ENCODE results near the gene UGT3A2. TPM values are rescaled to one million over a fixed set of nuclear protein-coding genes. Genes with fewer than 3 reads are reported as not detected.
"Not testable (repeated sequence)": the region's sequence is repeated elsewhere in the genome, so short reads cannot be mapped to it uniquely, and the experiment has no call there.

The UGT3A2 gene
- total RNA-seq, 2 donors from 2014 or later: not detected

DNA sequence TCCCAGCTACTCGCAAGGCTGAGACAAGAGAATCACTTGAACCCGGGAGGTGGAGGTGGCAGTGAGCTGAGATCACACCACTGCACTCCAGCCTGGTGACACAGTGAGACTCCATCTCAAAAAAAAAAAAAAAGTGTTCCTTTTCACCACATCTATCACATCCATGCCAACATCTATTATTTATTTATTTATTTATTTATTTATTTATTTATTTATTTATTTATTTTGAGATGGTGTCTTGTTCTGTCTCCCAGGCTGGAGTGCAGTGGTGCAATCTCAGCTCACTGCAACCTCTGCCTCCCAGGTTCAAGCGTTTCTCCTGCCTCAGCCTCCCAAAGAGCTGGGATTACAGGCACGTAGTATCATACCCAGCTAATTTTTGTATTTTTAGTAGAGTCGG, 47.1 kb downstream of the UGT3A2 start:
- intact Hi-C loops (cut with DNase I); DNase-seq (ENCODE audit: low spot score): not testable (repeated sequence)

DNA sequence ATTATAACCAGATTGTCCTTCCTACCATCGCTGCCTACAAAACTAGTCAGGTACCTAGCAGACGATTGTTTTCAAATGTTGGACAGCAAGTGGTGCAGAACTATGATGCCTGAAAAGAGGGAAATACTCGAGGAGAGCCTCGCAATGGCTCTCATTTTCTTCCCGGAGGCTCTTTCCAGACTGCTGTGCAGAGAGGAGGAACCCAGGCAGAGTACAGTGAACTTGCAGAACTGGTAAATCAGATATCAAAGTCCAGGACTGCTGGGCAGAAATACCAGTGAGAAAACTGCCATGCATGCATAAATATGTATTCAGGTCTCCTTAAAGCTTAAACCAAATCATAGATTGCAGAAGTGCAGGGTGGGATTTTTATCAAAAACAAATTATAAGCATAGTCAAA, 49.1 kb downstream of the UGT3A2 start:
- no peak for DNase-seq (ENCODE audit: low spot score)
- intact Hi-C loops (cut with DNase I): no loop called here

- DNase-seq (ENCODE audit: low spot score): no peak
- intact Hi-C loops (cut with DNase I): no loop called here
Observed at GRCh38 chr5:36017004-36017403, 49.7 kb downstream of the UGT3A2 start.

- intact Hi-C loops (cut with DNase I): no loop called here
Observed at GRCh38 chr5:36013182-36013581, 53.5 kb downstream of the UGT3A2 start.

DNA sequence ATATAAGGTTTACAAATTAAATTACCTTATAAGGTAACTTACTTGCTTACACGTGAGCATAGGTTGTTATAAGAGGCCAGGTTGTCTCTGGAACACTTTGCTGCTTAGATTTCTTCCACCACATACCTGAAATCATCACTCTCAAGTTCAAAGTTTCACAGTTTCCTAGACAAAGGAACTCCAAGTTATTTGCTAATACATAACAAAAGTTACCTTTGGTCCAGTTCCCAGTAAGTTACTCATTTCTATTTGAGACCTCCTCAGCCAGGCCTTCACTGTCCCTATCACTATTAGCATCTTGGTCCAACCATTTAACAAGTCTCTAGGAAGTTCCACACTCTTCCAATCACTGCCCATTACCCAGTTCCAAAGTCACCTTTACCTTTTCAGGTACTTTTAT, 57.0 kb downstream of the UGT3A2 start:
- no peak for DNase-seq (ENCODE audit: low spot score)
- intact Hi-C loops (cut with DNase I): no loop called here

More at GRCh38 chr5:36013182-36013581, 53.5 kb downstream of the UGT3A2 start:
- DNase-seq (ENCODE audit: low spot score): no peak

- no peak for DNase-seq (ENCODE audit: low spot score)
- intact Hi-C loops (cut with DNase I): no loop called here
Observed at GRCh38 chr5:36007366-36007765, 59.3 kb downstream of the UGT3A2 start.

GRCh38 chr5:36006163-36006562, 60.5 kb downstream of the UGT3A2 start:
- intact Hi-C loops (cut with DNase I): no loop called here

GRCh38 chr5:36001032-36001431, 65.7 kb downstream of the UGT3A2 start:
- no peak for DNase-seq (ENCODE audit: low spot score)
- intact Hi-C loops (cut with DNase I): no loop called here

More at GRCh38 chr5:36006163-36006562, 60.5 kb downstream of the UGT3A2 start:
- no peak for DNase-seq (ENCODE audit: low spot score)

DNA sequence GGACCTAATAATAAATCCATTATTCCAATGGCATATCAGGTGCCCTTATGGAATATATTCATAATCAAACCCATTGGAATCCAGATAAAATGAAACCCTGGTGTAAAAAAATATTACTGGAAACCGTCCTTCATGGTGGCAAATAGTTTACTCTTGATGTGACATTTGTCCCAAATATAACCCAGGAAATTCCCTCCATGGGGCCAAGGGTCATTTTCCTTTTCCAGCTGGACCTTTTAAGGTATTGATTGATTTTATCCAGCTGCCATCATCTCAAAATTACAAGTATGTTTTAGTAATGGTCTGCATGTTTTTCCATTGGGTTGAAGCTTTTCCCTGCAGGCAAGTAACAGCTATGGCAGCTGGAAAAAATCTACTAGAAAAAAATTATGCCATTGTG, 67.1 kb downstream of the UGT3A2 start:
- intact Hi-C loops (cut with DNase I): no loop called here
- no peak for DNase-seq (ENCODE audit: low spot score)

DNA sequence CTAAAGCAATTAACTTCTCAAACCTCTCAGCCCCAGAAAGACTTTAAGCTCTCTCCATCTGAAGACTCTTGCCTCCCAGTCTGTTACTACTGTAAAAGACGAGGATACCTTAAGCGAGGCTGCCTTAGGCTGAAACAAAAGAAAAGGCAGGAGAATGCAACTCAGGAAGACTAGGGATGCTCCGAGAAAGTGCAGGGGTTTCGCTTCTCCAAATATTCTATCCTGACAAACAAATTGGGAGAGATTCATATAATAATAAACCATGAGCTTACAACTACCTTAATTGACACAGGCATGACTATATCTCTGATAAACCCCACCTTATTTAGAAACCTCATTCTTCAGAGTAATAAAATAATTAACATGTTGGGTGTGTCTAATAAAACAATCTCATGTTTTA, 70.6 kb downstream of the UGT3A2 start:
- intact Hi-C loops (cut with DNase I): no loop called here
- DNase-seq (ENCODE audit: low spot score): no peak

DNA sequence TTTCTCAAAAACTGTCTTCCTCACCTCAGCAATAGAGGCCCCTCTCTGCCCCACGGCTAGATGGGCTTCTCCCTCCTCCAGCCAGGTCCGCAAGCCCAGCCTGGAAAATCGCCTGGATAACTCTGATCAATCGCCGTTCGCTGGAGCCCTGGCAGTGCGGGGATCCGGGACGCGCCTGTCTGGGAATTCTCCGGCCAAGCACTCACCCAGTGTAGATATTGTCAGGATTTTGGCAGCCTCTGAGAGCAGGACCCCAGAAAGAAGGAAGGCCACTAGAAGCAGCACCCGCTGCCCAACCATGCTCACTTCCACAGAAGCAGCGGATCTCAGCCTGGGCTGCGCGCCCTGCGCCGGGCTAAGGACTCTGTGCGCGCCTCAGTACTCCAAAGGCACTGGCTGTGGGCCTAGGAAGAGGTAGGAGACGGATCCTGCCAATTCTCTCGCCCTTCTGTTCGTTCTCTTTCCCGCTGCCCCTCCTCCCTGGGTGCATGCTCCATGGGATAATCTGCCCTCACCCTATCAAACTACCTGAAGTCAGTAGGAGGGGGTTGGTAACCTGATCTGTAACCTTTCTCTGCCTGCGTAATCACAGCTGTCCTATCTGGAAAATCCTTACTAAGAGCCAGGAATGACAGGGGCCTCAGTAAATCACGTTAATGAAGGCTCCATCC, 75.6 kb downstream of the UGT3A2 start, which contains the start of gene UGT3A1:
UGT3A1 (minus strand) TSS at position 450 of the 671 bp plus-strand sequence; CDS start at position 300, 150 bp downstream.
- DNase-seq (ENCODE audit: low spot score): no peak
- intact Hi-C loops (cut with DNase I): no loop called here

GRCh38 chr5:35990520-35990919, 76.2 kb downstream of the UGT3A2 start:
- intact Hi-C loops (cut with DNase I): no loop called here
- no peak for DNase-seq (ENCODE audit: low spot score)

DNA sequence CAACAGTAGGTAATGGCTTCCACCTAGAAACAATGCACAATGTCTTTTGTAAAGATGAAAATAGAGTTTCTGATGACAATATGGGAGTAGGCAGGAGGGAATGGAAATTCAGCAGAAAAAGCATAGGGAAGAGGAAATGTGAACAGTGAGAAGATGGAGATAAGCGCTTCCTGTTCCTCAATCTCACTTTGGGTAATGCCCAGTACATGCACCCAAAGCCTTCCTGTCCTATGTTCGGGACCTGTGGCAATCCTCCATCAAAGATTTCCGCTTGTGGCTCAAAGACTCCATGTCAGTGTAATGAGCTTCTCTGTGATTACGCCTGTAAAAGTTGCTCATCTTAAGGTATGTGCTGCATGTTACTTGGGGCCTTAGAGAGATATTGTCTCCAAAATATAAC, 78.2 kb downstream of the UGT3A2 start:
- intact Hi-C loops (cut with DNase I): no loop called here
- no peak for DNase-seq (ENCODE audit: low spot score)

GRCh38 chr5:35987776-35988175, 78.9 kb downstream of the UGT3A2 start:
- DNase-seq (ENCODE audit: low spot score): no peak
- intact Hi-C loops (cut with DNase I): no loop called here

Other genes with a start within 250 kb of the UGT3A2 start
- 1 to 10 TPM; 4.2 to 5.3 TPM for gene IL7R, start 210.0 kb downstream of the UGT3A2 start, total RNA-seq
- not detected for gene CAPSL, start 128.3 kb downstream of the UGT3A2 start, total RNA-seq
- not detected for gene UGT3A1, start 75.5 kb downstream of the UGT3A2 start, total RNA-seq
- 10 to 100 TPM; 12.3 to 14.9 TPM for gene LMBRD2, start 85.0 kb upstream of the UGT3A2 start, total RNA-seq
- 10 to 100 TPM in 1 of 2 donors, 1 to 10 TPM in 1; 8.9 to 14.7 TPM for gene SKP2, start 85.2 kb upstream of the UGT3A2 start, total RNA-seq
- gene NADK2, start 175.0 kb upstream of the UGT3A2 start, total RNA-seq: 10 to 100 TPM; 30.9 to 31.8 TPM
- gene RANBP3L, start 235.0 kb upstream of the UGT3A2 start, total RNA-seq: 1 to 10 TPM in 1 of 2 donors, under 1 TPM in 1; 0.76 to 2.2 TPM